ENCODE measurements around the gene SLC7A4.

The SLC7A4 gene

DNA sequence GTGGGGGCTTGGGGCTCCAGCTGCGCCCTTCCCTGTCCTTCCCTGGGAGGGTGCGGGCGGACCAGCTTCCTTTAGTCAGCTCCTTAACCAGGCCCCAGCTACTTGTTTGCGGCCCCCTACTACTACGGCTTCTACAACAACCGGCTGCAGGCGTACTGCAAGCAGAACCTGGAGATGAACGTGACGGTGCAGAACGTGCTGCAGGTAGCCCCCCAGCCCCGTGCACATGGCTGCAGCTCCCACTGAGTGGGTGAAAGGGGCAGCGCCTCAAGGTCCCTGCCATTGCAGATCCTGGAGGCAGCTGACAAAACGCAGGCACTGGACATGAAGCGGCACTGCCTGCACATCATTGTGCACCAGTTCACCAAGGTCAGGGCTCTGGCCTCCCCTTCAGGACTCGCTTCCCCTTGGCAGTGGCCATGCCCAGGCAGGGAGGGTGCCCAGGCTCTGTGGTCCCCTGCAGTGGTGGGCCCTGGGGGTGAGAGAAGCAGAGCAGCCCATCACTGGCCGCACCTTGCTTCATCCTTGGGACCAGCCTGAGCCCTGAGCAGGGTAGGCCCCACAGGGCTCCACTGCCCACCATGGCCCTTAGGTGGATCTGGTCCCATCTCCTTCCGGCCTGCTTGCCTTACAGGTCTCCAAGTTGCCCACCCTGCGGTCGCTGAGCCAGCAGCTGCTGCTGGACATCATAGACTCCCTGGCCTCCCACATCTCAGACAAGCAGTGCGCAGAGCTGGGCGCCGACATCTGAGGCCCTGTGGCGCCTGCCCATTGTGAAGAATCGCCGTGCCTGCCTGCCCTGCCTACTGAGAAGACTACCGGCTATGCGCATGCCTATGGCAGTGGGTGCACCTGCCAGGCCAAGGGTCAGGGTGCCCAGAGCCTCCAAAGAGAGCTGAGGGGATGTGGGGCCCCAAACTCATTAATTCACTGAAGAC is 35.5 kb downstream of the SLC7A4 start:
- H3K4me3 ChIP-seq (ENCODE audit: control insufficient read depth, low read depth, low read length), result no peak overlapping the region

DNA sequence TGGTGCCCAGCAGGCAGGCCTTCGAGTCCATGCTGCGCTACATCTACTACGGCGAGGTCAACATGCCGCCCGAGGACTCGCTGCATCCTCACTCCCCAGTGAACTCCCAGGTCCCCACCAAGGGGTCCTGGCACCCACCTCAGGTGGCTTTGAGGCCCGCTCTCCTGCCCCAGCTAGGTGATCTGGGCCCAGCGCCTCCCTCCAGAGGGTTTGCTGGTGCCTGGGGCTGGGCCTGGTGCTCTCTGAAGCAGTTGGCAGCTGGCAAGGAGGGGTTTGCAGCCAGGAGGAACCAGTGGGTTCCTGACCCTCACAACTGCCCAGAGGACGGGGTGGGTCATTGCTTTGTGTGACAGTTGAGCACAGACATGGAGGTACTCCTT is 36.3 kb downstream of the SLC7A4 start:
- no peak overlapping the region for H3K4me3 ChIP-seq (ENCODE audit: control insufficient read depth, low read depth, low read length)
- DNase-seq (ENCODE audit: low read depth), result no peak
- TF ChIP-seq, protein P1, sequence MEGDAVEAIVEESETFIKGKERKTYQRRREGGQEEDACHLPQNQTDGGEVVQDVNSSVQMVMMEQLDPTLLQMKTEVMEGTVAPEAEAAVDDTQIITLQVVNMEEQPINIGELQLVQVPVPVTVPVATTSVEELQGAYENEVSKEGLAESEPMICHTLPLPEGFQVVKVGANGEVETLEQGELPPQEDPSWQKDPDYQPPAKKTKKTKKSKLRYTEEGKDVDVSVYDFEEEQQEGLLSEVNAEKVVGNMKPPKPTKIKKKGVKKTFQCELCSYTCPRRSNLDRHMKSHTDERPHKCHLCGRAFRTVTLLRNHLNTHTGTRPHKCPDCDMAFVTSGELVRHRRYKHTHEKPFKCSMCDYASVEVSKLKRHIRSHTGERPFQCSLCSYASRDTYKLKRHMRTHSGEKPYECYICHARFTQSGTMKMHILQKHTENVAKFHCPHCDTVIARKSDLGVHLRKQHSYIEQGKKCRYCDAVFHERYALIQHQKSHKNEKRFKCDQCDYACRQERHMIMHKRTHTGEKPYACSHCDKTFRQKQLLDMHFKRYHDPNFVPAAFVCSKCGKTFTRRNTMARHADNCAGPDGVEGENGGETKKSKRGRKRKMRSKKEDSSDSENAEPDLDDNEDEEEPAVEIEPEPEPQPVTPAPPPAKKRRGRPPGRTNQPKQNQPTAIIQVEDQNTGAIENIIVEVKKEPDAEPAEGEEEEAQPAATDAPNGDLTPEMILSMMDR (IDR thresholded peaks at IDR 0.05; ENCODE audit: control insufficient read depth, insufficient read depth, low read depth, low read length, missing control alignments), result no peak

More for the DNA sequence above, 35.5 kb downstream of the SLC7A4 start:
- no peak for DNase-seq (ENCODE audit: low read depth)
- TF ChIP-seq, protein P1 (IDR thresholded peaks at IDR 0.05; ENCODE audit: control insufficient read depth, insufficient read depth, low read depth, low read length, missing control alignments), result no peak

DNA sequence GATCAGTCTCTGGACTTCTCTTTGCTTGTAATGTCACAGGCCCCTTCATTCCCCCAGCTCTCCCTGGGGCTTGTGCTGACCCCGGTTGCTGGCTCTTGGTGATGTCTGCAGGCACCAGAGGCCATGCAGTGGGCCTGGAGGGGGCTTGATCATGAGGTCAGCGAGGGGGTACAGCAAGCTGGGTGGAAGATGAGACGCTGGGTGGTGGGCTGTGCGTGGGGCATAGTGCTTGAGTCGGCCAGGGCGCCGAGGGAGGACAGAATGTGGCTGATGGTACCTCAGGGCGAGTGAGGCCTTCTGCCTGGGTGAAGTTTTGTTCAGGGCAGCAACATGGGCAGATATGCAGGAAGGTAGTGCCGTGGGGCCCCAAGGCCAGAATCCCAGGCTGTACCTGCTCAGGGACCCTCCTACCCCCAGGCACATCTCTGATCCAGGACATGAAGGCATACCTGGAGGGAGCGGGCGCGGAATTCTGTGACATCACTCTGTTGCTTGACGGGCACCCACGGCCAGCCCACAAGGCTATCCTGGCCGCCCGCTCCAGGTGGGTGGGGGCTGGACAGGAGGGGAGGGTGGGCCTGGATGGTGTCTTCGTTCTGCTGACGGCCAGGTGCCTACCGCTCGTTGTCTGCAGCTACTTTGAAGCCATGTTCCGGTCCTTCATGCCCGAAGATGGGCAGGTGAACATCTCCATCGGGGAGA is 36.9 kb downstream of the SLC7A4 start:
- no peak overlapping the region for H3K4me3 ChIP-seq (ENCODE audit: control insufficient read depth, low read depth, low read length)
- TF ChIP-seq, protein P1 (IDR thresholded peaks at IDR 0.05; ENCODE audit: control insufficient read depth, insufficient read depth, low read depth, low read length, missing control alignments), result no peak
- no peak for DNase-seq (ENCODE audit: low read depth)

DNA sequence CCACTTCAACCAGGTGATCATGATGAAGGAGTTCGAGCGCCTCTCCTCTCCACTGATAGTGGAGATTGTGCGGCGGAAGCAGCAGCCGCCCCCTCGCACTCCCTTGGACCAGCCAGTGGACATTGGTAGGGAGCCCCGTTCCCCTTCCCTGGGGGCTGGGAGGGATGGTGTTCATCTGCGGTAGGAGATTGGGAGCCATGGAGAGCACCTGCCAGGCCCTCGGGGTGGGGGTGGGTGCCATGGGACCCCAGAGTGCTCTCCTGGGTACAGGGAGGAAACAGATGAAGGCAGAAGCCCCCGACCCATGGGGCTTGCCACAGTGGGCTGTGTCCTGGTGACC is 37.5 kb downstream of the SLC7A4 start:
- TF ChIP-seq, protein P1 (IDR thresholded peaks at IDR 0.05; ENCODE audit: control insufficient read depth, insufficient read depth, low read depth, low read length, missing control alignments), result no peak
- no peak for DNase-seq (ENCODE audit: low read depth)

DNA sequence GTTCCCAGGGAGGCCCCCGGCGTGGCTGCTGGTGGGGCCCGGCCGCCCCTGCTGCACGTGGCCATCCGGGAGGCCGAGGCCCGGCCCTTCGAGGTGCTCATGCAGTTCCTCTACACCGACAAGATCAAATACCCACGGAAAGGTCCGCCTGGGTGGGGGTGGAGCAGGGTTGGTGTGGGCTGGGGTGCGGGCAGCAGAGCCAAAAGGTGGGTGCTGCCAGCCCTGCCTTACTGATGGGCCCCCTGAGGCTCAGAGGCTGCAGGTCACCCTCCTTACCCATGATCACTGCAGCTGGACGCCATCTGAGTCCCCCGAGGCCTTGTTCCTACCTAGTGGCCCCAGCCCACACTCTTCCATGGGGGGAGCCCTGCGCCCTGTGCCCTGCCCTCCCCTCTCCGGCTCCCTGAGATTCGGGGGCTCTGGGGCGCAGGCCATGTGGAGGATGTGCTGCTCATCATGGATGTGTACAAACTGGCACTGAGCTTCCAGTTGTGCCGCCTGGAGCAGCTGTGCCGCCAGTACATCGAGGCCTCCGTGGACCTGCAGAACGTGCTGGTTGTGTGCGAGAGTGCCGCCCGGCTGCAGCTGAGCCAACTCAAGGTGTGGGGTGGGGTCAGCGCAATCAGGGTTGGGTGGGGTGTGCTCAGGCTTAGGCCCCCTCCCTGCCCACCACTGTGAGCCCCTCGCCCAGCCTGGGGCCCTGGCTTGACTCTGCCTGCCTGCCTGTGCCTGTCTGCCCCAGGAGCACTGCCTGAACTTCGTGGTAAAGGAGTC is 38.0 kb downstream of the SLC7A4 start:
- TF ChIP-seq, protein P1 (IDR thresholded peaks at IDR 0.05; ENCODE audit: control insufficient read depth, insufficient read depth, low read depth, low read length, missing control alignments), result no peak
- no peak for DNase-seq (ENCODE audit: low read depth)
- H3K4me3 ChIP-seq (ENCODE audit: control insufficient read depth, low read depth, low read length), result no peak overlapping the region

More for the DNA sequence above, 37.5 kb downstream of the SLC7A4 start:
- H3K4me3 ChIP-seq (ENCODE audit: control insufficient read depth, low read depth, low read length), result no peak overlapping the region
